Occipital lobe (tissue), 2 donors: ENCODE data around the gene ST8SIA1. TPM values are rescaled to one million over a fixed set of nuclear protein-coding genes. Genes with fewer than 3 reads are reported as not detected.
"Not testable (repeated sequence)": the region's sequence is repeated elsewhere in the genome, so short reads cannot be mapped to it uniquely, and the experiment has no call there.

Source experiments
- DNase-seq: peaks from one replicate; lab custom pipeline; 2025; lab: John Stamatoyannopoulos, UW
- total RNA-seq: library from RNA; depleted of rRNA; stranded (reverse); fragments of >200 nt; gene quantifications from one replicate; pipeline ENCODE4 v1.2.3, GENCODE V29; 2014

ST8SIA1 gene
- total RNA-seq, 1 donor from 2014 or later, result 29.6 TPM

GRCh38 chr12:22172501-22172900, 162.0 kb downstream of the ST8SIA1 start:
- DNase-seq, result no peak

DNA sequence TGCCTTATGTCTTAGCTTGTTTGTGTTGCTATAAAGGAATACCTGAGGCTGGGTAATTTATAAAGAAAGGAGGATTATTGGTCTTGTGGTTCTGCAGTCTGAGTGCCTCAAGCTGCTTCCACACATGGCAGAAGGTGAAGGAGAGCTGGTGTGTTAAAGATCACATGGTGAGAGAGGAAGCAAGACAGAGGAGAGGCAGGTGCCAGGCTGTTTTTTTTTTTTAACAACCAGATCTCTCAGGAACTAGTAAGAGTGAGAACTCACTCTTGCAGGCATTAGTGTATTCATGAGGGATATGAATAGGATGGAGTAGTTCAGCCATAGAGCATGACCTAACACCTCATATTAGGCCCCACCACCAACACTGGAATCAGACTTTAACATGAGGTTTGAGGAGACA, 165.1 kb downstream of the ST8SIA1 start:
- no peak for DNase-seq

GRCh38 chr12:22164139-22164538, 170.4 kb downstream of the ST8SIA1 start:
- DNase-seq, result no peak

DNA sequence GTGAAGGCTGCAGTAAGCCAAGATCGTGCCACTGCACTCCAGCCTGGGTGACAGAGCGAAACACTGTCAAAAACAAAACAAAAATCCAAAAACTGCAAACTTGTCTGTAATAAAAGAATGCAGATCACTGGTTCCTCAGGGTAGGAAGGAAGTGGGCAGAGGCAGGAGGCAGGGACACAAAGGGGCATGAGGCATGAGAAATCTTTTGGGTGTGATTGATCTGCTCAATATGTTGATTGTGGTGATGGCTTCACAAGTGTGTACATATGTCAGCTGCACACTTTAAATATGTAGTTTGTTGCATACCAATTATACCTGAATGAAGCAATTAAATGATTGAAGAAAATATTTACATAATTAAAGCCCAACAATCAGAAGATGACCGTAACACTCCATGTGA, 170.9 kb downstream of the ST8SIA1 start:
- no peak for DNase-seq

GRCh38 chr12:22160396-22161003, 174.0 kb downstream of the ST8SIA1 start:
- no peak for DNase-seq

GRCh38 chr12:22149286-22149685, 185.2 kb downstream of the ST8SIA1 start:
- DNase-seq, result not testable (repeated sequence)

- not testable (repeated sequence) for DNase-seq
Measured at GRCh38 chr12:22146686-22147085, 187.8 kb downstream of the ST8SIA1 start.

Other genes starting within 250 kb of the ST8SIA1 start
- gene C2CD5, start 209.8 kb upstream of the ST8SIA1 start, total RNA-seq, result 151 TPM